K562 (cell line): Measurements from ENCODE around the gene LRRC3B. TPM values are rescaled to one million over a fixed set of nuclear protein-coding genes. Genes with fewer than 3 reads are reported as not detected.

Experiments
- DDX20 ChIP-seq: fragments of 450-650 bp; IDR thresholded peaks from 2 replicates; pipeline ENCODE4 v1.6.1; 2016; ENCODE audit warnings: missing genetic modification characterization, low read depth, mild to moderate bottlenecking, missing compliant biosample characterization, moderate library complexity
- MIER1 ChIP-seq: fragments of 450-650 bp; IDR thresholded peaks from 2 replicates; pipeline ENCODE4 v1.6.1; 2016; ENCODE audit warnings: antibody characterized with exemption, mild to moderate bottlenecking, low read depth
- SAFB2 ChIP-seq: fragments of 200-400 bp; formaldehyde crosslinking; IDR thresholded peaks from 2 replicates; pipeline ENCODE4 v1.6.1; 2018; ENCODE audit warnings: borderline replicate concordance, low read length, low read depth, moderate library complexity; ENCODE audit not compliant: severe bottlenecking
- polyA plus RNA-seq, 8 experiments: library from polyadenylated mRNA; depleted of rRNA in 4 of 8; stranded (reverse) in 5 of 8; unstranded in 3 of 8; fragments of >200 nt; fragmentation: Nextera tagmentation in 2 of 8; fragmentation: Illumina TruSeq in 1 of 8; extraction: Ambion mirVana in 2 of 8; extraction: Trizol in 1 of 8; gene quantifications; 2 replicates each; pipeline versions ENCODE4 v1.2.1 to v1.2.3, GENCODE V29; 2011 to 2014; ENCODE audit warnings: inconsistent platforms in 1 of 8, missing spikeins in 1 of 8
- total RNA-seq, 7 experiments: library from RNA; depleted of rRNA in 6 of 7; stranded (reverse); fragments of >200 nt in 6 of 7; fragmentation: Illumina TruSeq in 2 of 7; extraction: Trizol in 2 of 7; gene quantifications; 2 replicates each; pipeline versions ENCODE4 v1.2.1 to v1.2.3, GENCODE V29; 2011 to 2021; ENCODE audit warnings: low replicate concordance in 1 of 7
- TF ChIP-seq, protein P1 (sequence below): fragments of 450-650 bp; IDR thresholded peaks from 2 replicates; pipeline ENCODE4 v1.6.1; 2016; ENCODE audit warnings: mild to moderate bottlenecking, moderate library complexity

The LRRC3B gene
- total and polyA plus RNA-seq, 9 of the 15 experiments (the other 6 are each of a cell fraction or from before 2014, with no cell fraction given) = under 0.01 to 0.33 TPM; not detected in 7

DNA sequence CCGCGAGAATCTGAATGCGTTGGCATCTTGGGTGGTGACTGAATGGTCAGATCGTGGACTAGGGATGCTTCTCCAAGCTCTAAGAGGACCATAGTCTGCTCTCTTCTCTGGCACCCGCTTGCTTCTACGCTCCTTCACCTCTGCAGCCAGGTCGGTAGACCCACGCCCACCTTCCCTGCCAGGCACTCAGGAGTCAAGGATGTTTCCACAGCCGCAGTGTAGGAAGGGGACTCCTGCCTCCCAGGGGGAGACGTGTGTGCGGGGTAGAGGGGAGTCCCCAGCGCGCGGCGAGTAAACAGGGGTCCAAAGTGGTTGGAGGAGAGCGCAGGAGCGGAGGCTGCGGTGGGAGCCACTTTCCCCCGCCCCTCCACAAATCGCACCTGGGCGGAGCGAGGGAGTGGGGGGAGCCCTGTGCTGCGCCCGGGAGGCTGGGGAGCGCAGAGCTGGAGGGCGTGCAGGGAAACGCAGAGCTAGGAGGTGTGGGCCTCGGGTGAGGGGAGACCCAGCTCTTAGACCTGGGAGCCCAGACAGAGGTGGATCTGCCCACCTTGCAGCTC is 1.7 kb downstream of the LRRC3B start (continued):
- TF ChIP-seq, protein P1, sequence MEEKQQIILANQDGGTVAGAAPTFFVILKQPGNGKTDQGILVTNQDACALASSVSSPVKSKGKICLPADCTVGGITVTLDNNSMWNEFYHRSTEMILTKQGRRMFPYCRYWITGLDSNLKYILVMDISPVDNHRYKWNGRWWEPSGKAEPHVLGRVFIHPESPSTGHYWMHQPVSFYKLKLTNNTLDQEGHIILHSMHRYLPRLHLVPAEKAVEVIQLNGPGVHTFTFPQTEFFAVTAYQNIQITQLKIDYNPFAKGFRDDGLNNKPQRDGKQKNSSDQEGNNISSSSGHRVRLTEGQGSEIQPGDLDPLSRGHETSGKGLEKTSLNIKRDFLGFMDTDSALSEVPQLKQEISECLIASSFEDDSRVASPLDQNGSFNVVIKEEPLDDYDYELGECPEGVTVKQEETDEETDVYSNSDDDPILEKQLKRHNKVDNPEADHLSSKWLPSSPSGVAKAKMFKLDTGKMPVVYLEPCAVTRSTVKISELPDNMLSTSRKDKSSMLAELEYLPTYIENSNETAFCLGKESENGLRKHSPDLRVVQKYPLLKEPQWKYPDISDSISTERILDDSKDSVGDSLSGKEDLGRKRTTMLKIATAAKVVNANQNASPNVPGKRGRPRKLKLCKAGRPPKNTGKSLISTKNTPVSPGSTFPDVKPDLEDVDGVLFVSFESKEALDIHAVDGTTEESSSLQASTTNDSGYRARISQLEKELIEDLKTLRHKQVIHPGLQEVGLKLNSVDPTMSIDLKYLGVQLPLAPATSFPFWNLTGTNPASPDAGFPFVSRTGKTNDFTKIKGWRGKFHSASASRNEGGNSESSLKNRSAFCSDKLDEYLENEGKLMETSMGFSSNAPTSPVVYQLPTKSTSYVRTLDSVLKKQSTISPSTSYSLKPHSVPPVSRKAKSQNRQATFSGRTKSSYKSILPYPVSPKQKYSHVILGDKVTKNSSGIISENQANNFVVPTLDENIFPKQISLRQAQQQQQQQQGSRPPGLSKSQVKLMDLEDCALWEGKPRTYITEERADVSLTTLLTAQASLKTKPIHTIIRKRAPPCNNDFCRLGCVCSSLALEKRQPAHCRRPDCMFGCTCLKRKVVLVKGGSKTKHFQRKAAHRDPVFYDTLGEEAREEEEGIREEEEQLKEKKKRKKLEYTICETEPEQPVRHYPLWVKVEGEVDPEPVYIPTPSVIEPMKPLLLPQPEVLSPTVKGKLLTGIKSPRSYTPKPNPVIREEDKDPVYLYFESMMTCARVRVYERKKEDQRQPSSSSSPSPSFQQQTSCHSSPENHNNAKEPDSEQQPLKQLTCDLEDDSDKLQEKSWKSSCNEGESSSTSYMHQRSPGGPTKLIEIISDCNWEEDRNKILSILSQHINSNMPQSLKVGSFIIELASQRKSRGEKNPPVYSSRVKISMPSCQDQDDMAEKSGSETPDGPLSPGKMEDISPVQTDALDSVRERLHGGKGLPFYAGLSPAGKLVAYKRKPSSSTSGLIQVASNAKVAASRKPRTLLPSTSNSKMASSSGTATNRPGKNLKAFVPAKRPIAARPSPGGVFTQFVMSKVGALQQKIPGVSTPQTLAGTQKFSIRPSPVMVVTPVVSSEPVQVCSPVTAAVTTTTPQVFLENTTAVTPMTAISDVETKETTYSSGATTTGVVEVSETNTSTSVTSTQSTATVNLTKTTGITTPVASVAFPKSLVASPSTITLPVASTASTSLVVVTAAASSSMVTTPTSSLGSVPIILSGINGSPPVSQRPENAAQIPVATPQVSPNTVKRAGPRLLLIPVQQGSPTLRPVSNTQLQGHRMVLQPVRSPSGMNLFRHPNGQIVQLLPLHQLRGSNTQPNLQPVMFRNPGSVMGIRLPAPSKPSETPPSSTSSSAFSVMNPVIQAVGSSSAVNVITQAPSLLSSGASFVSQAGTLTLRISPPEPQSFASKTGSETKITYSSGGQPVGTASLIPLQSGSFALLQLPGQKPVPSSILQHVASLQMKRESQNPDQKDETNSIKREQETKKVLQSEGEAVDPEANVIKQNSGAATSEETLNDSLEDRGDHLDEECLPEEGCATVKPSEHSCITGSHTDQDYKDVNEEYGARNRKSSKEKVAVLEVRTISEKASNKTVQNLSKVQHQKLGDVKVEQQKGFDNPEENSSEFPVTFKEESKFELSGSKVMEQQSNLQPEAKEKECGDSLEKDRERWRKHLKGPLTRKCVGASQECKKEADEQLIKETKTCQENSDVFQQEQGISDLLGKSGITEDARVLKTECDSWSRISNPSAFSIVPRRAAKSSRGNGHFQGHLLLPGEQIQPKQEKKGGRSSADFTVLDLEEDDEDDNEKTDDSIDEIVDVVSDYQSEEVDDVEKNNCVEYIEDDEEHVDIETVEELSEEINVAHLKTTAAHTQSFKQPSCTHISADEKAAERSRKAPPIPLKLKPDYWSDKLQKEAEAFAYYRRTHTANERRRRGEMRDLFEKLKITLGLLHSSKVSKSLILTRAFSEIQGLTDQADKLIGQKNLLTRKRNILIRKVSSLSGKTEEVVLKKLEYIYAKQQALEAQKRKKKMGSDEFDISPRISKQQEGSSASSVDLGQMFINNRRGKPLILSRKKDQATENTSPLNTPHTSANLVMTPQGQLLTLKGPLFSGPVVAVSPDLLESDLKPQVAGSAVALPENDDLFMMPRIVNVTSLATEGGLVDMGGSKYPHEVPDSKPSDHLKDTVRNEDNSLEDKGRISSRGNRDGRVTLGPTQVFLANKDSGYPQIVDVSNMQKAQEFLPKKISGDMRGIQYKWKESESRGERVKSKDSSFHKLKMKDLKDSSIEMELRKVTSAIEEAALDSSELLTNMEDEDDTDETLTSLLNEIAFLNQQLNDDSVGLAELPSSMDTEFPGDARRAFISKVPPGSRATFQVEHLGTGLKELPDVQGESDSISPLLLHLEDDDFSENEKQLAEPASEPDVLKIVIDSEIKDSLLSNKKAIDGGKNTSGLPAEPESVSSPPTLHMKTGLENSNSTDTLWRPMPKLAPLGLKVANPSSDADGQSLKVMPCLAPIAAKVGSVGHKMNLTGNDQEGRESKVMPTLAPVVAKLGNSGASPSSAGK = no peak
- TF ChIP-seq DDX20 (tag) (no peak), SAFB2 (no peak), MIER1 (no peak)
